RPMI7951 (cell line): ENCODE results near the gene SIGLEC1. TPM values are rescaled to one million over a fixed set of nuclear protein-coding genes. Genes with fewer than 3 reads are reported as not detected.
A peak's percentile ranks its signal among the peaks of the same experiment; 100 is the strongest.

Source experiments
- DNase-seq: peaks from one replicate; pipeline ENCODE4 v3.0.0-alpha.2; 2012; ENCODE audit warnings: low read depth
- total RNA-seq: library from RNA; depleted of rRNA; stranded (reverse); fragments of >200 nt; shearing (Covaris generic); gene quantifications from 2 replicates; pipeline ENCODE4 v1.2.3, GENCODE V29; 2014

Gene SIGLEC1
- total RNA-seq, 1 experiment from 2014 or later = not detected

DNA sequence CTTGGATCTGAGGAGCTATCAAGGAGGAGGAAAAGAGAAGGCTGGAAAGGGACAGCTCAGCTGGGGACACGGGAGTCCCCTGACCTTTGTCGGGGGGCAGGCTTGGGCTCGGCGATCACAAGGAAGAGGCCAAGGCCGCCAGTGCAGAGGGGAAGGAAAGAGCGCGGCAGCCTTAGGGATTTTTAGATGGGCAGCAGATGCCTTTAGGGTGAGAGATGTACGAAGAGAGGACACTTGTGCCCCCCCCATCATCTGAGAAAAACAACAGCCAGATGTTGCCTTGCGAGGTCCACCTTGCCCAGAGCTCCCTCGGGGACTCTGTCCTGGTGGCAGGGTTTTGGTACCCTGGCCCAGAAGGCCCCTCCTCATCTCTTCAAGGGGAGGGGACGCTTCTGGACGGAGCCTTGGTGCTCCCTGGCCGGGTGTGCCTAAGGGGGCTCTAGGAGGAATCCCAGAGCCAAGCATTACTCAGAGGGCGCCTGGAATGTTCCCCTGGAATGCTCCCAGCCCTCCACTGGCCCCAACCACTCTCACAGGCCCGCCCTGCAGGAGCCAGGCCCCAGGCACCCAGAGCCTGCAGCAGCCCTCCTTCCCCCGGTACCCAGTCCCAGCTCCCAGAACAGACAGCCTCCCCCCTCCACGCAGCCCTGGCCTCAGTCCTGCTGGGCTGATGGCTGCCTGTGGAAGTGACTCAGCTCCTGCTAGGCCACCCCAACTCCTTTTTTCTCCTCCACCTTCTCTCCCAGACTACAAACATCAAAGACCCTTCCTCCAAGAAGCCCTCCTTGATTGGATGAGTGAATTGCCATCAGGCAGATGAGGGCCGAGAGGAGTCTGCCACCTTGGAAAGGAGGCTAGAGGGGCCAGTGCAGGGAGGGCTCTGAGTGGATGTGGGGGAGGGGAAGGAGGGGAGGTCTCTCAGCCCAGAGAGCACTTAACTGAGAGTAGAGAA is 32.4 kb downstream of the SIGLEC1 start:
- peak; percentile 89 for DNase-seq

DNA sequence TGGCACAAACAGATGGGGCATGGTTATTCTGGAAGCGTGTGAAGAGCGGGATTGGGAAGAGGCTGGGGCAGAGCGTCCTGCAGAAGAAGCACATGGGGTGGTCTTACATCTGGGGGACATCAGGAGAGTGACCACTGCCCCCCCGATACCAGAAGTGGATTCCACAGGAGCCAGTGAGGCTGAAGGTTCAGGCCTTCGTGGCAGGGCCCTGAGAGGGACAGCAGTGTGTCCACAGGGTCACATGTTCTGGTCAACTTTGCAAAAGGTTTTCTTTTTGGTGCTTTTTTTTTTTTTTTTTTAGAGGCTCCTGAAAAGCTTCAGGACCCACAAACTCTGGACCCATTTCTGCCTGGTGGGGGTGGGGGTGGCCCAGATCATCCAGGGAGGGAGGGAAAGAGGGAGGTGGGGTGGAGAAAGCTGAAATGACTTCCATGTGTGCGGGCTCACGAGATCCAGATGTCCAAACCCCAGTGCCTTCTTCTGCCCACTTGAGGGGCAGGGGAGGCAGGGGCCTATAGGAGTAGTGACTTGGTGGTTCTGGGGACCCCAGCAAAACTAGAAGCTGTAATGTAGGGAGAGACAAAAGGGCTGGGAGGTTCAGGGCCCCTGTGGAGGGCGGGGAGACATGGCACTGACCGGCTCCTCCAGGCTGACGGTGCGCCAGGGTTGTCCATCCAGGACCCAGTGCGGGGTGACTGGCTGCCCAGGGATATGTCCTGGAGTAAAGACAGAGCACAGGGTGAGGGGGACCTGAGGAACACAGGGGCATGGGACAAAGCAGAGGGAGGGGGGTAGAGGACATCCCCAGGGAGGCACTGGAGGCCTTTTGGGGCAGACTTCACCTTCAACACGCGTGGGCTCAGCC is 33.3 kb downstream of the SIGLEC1 start:
- DNase-seq = peak; percentile 67

DNA sequence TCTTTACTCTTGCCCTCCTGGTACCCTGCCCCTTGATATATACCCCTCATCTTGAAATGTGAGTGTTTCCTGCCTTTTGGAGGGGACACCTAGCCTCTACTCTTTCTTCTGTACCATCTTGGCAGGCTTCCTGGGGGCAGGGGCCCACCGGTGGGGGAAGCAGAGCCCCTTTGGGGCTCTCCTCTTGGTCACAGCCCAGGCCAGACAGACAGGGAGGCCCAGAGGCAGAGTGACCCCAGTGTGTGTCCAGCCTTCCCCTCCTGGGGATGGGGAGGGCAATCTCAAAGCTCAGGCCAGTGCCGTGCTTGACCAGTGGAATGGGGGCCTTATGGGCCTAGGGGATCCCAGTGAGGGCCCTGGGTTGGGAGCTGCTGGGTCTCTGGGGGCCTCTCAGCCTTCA is 34.2 kb downstream of the SIGLEC1 start:
- no peak for DNase-seq

GRCh38 chr20:3677733-3678132 is 34.7 kb downstream of the SIGLEC1 start:
- DNase-seq = peak; percentile 56

DNA sequence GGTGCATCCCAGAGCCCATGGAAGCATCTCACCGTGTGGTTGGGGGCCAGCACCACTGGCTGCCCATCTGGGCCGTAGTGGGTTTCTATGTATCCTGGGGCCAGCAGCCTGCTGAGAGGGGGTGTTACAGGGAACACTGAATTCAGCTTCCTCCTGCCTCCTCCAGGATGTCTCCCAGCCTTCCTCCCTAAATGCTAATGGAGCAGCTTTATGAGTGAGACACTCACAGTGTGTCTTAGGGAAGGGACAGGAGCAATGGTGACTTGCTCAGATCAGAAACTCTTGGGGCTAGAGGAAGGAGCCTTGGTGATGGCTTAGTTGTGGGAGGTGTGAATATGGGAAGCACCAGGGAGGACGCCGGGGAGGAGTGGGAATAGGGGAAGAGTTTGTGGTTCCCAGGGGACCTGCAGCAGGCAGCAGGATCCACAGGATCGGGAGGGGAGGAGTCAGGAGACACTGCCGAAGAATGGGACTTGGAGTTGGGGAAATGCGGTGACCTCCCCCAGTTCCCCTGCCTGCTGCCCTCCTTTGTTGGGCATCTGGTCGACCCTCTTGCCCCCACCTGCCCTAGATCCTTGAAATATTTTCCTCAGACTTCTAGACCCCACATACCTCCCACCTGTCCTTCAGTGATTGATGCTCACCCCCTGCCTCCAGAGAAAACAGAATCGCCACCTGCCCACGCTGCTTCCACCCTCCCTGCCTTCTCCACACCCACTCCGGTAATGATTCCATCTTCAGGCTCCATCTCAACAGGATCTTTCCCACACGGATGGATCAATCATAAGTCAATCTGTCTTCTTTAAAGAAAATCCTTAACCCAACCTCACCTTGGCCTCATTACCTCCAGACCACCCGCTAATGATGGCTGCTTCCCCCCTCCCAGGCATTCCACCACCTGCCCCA is 37.2 kb downstream of the SIGLEC1 start:
- DNase-seq = no peak

DNA sequence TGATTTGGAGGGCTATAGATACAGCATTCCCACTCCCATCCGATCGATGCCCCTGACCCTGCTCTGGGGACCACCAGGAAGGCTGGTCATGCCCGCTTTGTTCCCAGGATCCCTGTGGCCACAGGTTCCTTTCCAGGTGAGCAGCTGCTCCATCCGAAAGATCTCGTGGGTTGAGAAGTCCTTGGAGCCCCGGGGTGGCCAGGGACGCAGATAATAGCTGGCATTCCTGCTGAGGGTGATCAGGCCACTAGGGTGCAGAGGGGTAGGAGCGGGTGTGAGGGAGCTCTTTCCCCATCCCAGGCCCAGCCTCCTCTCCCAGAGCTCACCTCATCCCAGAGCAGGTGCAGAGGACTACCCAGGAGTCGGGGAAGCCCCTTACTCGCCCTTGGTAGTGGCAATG is 38.0 kb downstream of the SIGLEC1 start:
- DNase-seq = no peak

DNA sequence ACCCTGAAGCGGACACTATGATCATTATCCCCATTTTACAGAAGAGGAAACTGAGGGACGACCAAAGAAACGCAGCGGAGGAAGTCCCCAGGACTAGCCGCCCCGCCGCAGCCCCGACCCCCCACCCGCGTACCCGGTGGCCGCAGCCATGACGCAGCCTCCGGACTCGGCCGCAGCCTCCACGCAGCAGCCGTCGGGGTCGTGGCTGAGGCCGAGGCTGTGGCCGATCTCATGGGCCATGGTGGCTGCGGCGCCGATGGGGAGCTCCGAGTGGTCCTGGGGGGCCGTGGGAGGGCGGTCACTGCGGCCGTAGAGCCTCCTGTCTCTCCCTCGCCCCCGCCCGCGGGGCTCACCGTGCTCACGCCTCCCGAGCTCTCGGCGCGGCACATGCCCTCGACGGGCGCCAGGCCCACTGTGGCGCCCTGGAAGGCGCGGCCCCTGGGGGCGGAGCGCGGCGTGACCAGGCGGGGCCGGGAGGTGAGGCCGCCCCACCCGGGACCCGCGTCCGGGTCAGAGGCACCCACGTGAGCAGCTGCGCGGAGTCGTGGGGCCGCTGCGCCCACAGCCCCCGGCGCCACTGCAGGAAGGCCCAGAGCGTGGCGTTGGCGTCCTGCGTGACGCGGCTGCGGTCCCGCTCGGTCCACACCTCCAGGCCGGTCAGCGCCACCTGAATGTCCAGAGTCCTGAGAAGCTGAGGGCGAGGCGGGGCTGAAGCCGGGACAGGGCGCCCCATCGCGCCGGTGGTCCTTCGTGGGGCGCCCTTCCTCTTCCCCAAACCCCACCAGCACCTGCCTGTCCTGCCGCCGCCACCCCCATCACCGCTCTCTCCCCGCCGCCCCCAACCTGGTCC is 39.0 kb downstream of the SIGLEC1 start:
- DNase-seq = no peak

GRCh38 chr20:3672547-3673171 is 39.7 kb downstream of the SIGLEC1 start:
- no peak for DNase-seq

GRCh38 chr20:3671986-3672546 is 40.3 kb downstream of the SIGLEC1 start:
- DNase-seq = no peak

DNA sequence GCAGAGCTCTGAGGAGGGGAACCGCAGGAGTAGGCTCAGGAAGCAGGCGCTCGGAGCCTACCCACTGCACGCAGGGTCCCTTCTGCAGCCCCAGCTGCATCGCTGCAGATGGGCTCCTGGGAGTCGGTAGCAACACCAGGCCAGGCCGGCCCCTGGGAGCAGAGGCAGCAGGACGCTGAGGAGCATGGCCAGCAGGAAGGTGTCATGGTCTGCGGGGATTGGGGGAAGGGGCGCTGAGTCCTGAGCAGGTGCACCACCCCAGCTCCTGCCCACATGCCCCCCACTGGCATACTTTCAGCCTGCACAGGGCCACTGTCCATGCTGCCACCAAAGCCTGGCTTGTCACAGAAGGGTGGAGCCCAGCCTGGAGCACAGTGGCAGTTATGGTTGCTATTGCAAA is 41.5 kb downstream of the SIGLEC1 start:
- DNase-seq = no peak

DNA sequence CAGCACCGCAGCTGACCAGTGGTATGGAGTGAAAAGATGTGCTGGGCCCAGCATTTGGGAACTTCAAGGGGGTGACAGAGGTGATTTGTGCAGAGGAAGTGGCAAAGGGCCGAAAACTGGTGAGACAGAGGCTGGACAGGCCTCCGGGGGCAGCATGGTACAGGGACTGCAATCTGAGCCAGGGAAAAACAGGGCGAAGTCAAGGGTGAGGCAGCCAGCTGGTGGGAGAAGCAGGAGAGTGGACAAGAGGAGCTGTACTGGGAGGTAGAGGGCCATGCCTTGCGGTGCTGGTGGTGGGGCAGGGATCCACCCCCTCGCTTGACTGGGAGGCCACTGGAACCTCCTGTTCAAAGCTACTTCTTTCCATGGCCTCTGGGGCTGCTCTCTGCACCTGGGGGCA is 41.9 kb downstream of the SIGLEC1 start:
- peak; percentile 48 for DNase-seq

DNA sequence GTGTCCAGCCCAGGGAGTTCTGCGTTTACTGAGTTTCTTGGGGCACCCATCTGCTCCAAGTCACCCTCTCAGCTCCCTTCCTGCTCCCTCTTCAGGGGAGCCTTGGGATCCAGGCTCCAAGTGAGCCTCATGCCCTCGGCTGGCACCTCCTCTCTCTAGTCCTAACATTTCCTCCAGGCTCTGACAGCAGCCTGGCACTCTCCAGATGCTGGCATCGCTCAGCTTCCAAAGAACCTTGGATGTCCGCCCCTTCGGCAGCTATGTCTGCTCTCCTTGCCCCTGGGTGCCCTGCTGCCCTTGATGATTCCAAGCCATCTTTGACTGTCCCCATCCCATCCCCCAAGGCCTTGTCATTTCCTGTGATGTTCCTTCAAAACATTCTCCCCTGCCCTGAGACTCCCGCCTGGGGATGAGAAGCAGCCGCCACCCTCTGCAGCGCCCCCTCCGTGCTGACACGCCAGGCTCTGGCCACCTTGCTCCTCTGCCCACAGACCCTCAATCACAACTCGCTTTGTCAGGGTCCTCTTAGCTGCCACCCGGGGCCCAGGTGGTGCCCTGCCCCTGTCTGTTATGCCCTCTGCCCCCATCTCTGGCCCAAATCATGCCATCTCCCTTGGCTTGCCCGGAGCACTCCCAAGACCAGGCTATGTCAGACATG is 42.6 kb downstream of the SIGLEC1 start:
- no peak for DNase-seq

DNA sequence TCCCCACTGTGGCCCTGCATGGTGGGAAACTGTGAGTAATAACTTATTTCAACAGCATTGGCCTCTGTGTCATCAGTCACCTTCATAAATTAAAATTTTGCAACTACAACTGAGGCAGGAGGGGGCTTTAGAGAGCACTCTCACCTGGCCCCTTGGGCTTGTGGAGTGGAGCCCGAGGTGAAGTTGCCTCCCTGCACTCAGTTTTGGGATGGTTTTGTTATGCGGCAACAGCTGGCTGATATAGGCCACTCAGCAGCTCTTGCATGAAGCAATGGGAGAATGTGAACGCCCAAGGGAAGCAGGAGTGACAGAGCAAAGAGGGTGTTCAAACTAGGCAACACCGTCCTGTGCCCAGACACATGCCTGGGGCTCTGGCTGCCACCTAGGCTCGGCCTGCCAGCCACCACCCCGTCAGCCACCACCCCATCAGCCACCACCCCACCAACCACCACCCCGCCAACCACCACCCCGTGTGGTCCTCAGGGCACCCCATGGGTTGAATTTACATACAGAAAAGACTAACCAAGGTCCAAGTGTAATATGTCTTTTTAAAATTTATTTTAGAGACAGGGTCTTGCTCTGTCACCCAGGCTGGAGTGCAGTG is 44.9 kb downstream of the SIGLEC1 start:
- no peak for DNase-seq

DNA sequence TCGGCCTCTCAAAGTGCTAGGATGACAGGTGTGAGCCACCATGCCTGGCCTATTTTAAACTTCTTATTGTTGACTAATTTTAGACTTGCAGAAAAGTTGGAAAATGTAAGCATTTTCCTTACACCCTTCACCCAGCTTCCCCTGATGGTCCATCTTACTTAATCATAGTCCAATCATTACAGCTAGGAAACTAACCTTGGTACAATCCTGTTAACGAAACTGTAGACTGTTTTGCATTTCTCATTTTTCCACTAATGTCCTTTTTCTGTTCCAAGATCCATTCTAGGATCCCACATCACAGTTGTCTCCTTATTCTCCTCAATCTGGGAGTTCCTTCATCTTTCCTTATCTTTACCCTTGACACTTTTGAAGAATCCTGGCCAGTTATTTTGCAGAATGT is 48.5 kb downstream of the SIGLEC1 start:
- no peak for DNase-seq

DNA sequence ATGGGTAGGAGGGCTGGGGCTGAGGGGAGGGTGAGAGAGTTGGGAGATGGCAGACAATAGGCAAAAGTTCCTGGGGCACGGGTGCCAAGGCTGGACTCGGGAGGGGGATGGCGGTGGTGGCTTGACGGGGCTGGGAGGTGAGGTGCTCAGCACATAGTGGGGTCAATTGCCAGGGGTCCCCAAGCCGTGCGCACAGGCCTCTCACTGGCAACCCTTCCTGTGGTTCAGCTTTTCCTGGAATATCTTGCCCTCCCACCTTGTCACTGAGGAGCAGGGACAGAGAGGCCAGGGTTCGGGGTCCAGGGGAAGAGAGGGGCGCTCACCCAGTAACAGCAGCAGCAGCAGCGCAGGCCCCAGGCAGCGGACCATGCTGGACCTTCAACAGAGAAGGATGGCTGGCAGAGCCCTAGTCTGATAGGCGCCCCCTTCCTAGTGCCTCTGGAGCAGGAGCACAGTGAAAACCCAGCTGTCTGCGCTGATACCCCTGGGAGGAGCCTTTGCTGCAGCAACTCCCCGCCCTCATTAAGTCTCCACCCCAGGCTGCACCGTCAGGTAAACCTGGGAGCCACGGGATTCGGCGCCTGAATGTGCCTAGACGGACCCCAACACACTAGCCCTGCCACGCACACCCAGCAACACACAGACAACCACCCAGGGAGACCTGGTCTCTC is 49.2 kb downstream of the SIGLEC1 start, which contains the start of gene GFRA4:
GFRA4 (minus strand) TSS at position 369 of the 671 bp plus-strand sequence; CDS start at position 369, 0 bp downstream.
- DNase-seq = no peak
